NCI-H1092 treated with DMSO at 0.1 percent for 48 hours (cell line): ENCODE measurements around the gene ILDR2.

Experiments
- DNase-seq: peaks from one replicate; lab custom pipeline; 2025; lab: John Stamatoyannopoulos, UW

ILDR2 gene

DNA sequence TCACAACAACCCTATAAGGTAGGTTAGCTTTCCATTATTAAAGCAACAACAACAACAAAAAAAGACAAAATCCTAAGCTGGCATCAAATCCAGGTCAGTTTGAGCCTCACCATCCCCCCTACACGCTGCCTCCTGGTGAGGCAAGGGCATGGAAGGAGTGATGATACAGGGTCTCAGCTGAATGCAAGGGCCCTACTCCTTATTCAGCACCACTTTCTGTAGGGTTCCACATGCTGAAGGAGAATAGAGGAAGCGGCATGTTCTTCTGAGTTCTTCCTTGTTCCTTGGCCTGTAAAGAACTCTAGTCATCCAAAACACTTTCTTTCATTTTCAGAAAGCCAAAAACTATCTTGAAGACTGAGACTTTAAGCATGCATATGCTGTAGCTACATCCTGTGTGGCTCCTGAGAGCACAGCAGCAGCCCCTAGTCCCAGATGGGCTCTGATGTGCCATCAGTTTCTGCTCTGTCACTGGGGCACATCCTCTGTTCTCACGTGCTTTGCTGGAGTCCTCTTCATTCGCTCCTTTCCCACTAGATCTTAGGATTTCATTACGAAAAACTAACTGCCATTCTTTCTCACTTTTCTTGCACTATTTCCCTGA lies 6.2 kb downstream of the ILDR2 start:
- no peak for DNase-seq

DNA sequence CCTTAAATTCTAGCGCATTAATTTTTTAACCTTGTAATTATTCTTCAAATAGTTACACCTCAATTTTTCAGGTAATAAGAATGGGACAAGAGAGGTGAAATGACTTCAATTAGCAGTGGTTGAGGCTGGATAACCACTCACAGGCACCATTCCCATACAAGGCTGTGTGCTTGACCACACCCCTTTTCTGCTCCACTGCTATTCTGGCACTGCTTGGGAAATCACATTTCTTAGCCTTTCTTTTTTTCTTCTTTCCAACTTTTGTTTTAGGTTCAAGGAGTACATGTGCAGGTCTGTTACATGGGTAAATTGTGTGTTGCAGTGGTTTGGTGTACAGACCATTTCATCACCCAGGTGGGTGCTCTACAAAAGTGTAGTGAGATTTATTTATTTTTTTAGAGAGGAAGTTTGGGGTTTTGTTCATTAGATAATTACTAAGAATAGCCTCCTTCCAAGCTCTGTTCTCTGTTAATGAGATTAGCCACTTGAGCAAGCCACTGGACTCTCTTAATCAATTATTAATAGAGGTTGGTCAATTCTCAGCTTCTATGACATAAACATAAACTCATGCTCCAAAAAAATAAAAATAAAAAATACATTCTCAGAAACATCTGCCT lies 14.4 kb downstream of the ILDR2 start:
- DNase-seq, result no peak

- no peak for DNase-seq
Measured at GRCh38 chr1:166956872-166957271, 18.5 kb downstream of the ILDR2 start.

DNA sequence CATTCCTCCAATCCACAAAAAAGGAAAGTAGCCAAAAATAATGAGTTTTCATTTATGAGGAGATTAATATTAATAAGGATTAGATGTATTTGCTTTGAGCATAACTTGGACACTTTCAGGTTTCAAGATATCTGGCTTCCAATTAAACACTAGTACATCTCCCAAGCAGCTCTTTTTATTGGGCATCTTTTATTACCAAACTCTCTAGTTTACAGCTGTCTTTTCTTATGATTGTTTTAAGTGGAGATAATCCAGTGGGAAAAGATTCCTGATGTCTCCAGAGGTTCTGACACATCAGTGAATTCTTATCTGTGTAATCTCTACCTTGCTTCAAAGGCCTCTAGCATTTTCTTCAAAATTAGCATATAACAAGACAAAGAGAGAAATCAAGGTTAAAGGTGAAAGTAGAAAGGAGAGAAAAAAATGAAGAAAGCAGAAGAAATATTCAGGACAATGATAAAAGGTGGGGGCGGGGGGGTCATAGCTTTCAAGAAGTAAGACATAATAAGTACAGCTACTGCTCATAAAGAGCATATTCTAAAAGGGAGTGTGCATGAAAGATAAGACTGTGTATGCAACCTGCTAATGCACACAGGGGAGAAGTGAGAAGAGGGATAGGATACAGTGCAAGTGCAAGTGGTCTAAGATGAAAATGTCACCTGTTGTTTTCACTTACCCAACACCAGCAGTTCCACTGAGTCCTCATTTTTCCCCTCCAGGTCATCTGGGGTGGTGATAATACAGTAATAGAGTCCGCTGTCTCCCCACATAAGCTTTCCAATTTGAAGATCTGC lies 19.1 kb downstream of the ILDR2 start:
- DNase-seq, result no peak

DNA sequence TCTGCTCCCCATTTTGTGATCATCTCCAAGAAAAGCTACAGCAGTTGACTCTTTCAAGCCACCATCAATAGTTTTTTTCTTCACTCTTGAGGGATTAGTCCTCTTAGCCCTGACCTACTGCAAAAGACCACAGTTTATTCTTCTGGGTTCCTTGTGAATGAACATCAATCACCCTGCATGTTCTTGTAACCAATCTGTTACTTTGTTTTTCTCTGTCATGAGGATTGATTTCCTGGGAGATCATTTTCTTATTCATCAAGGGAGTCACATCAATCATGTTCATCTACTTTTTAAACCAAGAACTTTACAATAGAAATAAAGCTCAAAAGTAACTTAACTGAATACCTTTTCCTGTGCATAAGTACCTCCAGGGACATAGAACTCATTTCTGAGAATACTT lies 21.8 kb downstream of the ILDR2 start:
- DNase-seq, result no peak

- DNase-seq, result no peak
Measured at GRCh38 chr1:166952002-166952746, 23.2 kb downstream of the ILDR2 start.

DNA sequence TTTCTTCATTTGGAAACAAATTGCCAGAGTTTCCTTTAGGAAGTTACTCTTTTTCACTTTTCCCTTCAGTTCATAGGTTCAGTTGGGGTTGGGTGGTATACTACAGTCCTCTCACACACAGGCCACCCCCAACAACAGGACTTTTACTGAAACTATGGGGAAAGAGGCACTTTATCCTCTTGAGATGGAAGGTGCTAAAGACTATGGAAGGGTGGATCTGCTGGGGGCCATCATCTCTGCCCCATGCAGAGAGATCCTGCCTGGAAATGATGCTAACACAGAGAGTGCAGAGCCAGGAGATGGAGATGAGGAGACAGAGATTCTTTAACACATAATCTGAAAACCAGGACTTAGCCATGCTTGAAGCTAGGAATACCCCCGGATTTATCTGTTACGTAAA lies 24.3 kb downstream of the ILDR2 start:
- DNase-seq, result no peak

DNA sequence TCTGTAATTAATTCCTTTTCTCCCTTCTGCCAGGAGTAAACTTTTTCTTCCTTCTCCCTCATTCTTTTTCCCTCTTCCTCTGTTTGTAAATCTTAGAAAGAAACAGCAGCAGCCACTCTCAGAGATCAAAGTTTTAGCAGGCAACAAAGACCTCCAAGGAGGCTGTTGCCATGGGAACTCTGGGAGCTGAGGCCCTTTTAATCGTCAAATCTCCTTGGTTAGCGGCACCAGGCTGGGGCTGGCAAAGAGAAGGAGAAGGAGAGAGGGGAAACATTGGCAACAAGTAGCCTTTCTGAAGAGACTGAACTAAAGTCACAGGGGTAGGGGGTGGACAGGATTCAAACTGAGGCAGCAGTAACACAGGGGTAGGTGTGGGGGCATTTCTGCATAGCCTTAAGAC lies 25.2 kb downstream of the ILDR2 start:
- DNase-seq, result no peak

DNA sequence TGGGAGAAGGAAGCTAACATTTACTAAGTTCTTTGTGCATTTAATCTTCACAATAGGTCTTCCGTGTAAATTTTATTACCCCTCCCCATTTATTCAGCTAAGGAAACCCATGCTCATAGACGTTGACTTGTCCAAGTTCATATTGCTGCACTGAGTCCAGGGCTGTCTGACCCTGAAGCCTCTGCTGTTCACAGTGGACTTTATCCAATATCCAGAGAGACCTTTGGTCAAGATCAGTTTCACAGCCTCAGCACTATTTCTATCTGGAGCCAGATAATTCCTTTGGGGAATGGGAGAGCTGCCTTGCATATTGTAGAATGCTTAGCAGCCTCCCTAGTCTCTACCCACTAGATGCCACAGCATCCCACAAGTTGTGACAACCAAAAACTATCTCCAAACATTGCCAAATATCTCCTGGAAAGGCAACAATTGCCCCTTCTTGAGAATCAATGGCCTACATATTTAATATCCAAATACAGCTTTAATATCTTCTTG lies 26.4 kb downstream of the ILDR2 start:
- DNase-seq, result no peak

DNA sequence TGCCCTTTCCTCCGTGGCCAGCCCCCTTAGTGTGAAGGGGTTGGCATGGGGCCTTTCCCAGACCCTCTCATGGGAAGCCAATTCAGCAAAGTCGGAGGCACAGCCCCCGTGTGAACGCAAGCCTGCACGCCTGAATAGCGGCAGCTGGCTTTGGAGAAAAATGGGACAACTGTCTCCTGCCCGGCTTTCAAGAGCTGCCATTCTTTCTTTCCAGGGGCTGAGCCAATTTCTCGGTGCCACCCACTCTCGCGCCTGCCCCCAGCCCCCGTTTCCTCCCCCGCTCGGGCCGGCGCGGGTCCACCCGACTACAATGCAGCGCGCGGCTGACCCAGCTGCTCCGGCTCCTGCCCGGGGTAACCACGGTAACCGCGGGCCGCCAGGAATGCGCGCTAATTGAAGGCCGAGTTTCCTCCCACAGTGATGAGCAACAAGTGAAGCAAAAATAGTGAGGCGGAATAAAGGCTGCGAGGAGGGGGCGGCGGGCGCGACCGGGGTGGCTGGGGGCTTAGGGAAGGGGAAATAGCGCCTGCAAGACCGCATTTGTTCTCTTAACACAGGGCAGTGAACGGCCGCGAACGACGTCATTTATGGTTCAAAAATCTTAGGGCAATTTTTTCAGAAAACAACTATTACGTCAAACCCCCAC lies 27.8 kb downstream of the ILDR2 start:
- DNase-seq, result peak; percentile 88

DNA sequence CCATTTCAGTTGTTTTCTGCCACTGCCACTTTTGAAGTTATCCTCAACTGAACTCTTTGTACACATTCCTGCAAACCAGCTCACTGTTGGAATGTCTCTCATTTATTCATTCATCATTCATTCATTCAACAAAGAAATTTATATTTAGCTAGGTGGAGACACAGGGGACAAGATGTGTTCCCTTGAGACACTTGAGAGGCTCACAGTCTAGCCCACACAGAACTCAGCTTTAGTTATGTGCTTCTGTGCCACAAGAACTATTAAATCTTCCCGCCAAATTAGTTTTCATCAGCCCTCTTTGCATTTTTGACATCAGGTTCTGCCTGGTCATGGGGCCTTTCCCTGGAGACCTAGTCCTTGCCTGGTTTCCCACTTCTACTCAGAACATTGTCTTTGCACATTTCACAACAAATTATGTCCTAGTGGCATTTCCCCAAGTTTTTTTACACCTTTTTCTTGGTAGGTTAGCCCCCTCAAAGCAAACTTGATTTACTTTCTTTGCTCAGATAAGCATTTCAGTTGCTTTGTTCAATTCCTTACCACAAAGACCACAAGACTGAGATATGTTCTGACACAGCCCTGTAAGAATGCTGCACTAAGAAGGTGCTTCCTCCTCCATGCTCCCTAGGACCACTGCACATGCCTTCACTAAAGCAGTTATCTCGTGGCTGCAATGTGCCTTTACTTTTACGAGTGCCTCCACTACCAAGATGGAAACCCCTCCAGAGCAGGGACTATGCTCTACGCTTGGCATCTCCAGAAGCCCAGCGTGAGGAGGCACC lies 31.0 kb downstream of the ILDR2 start:
- no peak for DNase-seq

GRCh38 chr1:166939741-166940375 lies 35.5 kb downstream of the ILDR2 start:
- DNase-seq, result no peak

DNA sequence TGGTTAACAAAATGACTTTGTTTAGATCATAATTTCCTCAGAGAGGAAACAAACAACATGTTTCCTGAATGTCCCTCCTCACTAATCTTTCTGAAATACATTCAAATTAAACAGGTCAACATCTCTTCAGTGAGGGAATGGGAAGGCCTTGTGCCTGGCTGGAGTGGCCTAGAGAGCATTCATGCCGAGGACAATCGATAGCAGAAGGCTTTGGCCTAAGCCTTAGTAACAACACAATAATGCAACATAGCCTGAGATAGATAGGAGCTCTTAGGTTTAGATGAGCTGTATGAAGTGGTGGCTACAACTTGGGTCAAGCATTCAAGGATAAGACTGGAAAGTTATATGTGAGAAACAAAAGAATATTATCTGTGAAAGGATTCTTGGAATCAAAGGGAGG lies 37.4 kb downstream of the ILDR2 start:
- no peak for DNase-seq

DNA sequence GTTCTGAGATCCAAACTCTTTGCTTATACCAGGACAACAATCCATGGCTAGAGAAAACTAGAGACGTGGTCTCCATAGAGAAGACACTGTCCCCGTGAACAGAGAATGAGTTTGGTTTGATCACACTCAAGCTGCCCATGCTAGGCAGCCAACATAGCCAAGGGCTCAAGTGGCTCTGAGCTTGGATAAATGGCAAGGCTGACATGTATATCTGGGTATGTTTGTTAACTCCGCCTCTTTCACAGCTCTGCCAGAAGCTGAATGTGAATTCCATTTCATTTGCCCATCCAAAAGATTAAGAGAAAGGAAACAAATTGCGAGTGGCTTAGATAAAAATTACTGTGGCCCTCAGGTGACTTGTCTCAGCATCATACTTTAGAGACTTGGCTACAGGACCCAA lies 38.0 kb downstream of the ILDR2 start:
- no peak for DNase-seq

- DNase-seq, result no peak
Measured at GRCh38 chr1:166933633-166934032, 41.7 kb downstream of the ILDR2 start.

DNA sequence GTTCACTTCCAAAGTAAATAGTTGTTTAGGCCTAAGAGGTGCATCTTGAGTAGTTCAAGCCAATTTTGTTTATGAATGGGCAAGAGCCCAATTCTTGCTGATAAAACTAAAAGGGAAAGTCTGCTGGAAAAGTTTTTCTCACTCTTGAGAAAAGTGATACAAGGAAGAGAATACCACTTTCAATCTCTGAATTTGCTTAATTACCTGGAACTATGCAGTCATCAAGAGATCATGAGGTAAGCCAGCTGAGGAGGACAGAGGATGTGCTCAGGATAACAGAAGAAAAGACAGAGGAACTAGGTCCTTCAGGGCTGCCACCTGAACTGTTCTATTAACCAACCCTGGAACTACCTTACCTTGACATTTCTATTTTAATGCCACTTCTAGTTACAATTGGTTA lies 42.2 kb downstream of the ILDR2 start:
- no peak for DNase-seq

DNA sequence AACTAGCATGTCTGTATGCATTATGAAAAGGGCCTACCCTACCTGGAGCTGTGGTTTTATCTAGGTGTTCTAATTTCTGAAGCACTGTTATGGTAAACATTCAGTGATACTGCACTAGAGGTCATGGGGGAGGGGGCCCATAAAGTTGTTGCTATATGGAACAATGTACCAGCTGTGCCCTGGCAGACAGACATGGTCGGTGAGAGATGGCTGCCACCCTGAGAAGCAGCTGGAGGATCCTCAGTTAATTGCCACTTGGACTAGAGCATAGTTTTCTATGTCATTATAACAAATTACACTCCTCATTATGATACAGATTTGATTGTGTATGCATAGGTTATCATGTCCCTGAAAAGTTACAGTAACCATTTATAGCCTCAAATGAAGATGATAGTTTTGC lies 45.4 kb downstream of the ILDR2 start:
- DNase-seq, result no peak

- DNase-seq, result no peak
Measured at GRCh38 chr1:166927701-166928100, 47.6 kb downstream of the ILDR2 start.

DNA sequence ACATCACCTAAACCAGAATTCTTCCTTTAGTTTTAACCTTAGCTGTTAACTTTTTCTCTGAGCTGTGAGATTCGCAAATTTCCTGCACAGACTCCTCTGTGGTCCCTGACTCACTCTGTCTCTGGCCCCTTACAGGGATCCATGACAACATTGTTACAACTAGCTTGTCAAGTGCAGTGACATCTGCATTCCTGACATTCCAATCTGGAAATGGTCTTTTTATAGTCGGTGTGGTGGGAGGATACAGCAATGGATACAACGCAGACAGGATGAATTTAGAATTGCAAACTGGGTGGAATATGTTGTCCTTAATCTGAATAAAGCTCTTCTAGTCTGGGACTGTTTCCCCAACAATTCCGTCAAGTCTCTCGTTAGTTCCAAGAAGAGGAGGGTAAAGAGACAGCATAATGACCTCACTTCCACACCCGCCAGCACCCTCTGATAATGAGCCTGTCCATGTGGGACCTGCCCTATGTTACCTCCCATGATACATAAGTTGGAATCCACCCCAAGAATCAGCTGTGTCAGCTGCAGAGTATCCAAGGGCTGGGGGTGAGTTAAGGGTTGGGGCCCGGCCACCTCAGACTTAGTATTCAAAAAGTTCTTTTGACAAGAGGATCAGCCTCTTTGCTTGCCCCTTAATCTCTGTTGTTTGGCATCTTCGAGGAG lies 49.4 kb downstream of the ILDR2 start:
- DNase-seq, result no peak
